KMS-11 (cell line): ENCODE results near the gene ADGRG2.
"Not testable (repeated sequence)": the region's sequence is repeated elsewhere in the genome, so short reads cannot be mapped to it uniquely, and the experiment has no call there.

Experiments
- H2AFZ ChIP-seq: fragments of 200-600 bp; sonication (generic); 2 replicates; pipeline ENCODE4 v1.6.1; 2016; ENCODE audit warnings: antibody characterized with exemption, mixed run types, low read depth
- H3K27ac ChIP-seq: fragments of 200-600 bp; sonication (generic); 2 replicates; pipeline ENCODE4 v1.6.1; 2016; ENCODE audit warnings: mild to moderate bottlenecking, mixed run types
- H3K27me3 ChIP-seq: fragments of 200-600 bp; sonication (generic); 2 replicates; pipeline ENCODE4 v1.6.1; 2017; ENCODE audit warnings: mild to moderate bottlenecking, low read depth, mixed run types, moderate library complexity; ENCODE audit not compliant: insufficient read depth
- H3K36me3 ChIP-seq: fragments of 200-600 bp; sonication (generic); 2 replicates; pipeline ENCODE4 v1.6.1; 2017; ENCODE audit warnings: mild to moderate bottlenecking, mixed run types; ENCODE audit not compliant: insufficient read depth
- H3K4me1 ChIP-seq: fragments of 200-600 bp; sonication (generic); 2 replicates; pipeline ENCODE4 v1.6.1; 2016; ENCODE audit warnings: mild to moderate bottlenecking, low read depth, mixed run types; ENCODE audit not compliant: poor library complexity, severe bottlenecking
- H3K4me2 ChIP-seq: fragments of 200-600 bp; sonication (generic); 2 replicates; pipeline ENCODE4 v1.7.0; 2016; ENCODE audit warnings: mild to moderate bottlenecking, mixed run types
- H3K4me3 ChIP-seq: fragments of 200-600 bp; sonication (generic); IDR thresholded peaks from 2 replicates; pipeline ENCODE4 v1.6.1; 2017; ENCODE audit warnings: low read depth, low read length, mixed read lengths; ENCODE audit not compliant: insufficient read depth
- H3K79me2 ChIP-seq: fragments of 200-600 bp; sonication (generic); 2 replicates; pipeline ENCODE4 v1.6.1; 2016; ENCODE audit warnings: low read depth, mixed run types; ENCODE audit not compliant: insufficient read depth
- H3K9ac ChIP-seq: fragments of 200-600 bp; sonication (generic); 2 replicates; pipeline ENCODE4 v1.6.1; 2016; ENCODE audit warnings: mild to moderate bottlenecking, mixed run types
- H4K20me1 ChIP-seq: fragments of 200-600 bp; sonication (generic); 2 replicates; pipeline ENCODE4 v1.6.1; 2016; ENCODE audit warnings: mild to moderate bottlenecking, mixed run types; ENCODE audit not compliant: insufficient read depth
- CTCF ChIP-seq: fragments of 200-600 bp; sonication (generic); conservative IDR thresholded peaks from 2 replicates; pipeline ENCODE4 v1.6.1; 2017; ENCODE audit warnings: low read depth, mild to moderate bottlenecking, antibody characterized with exemption, low read length, moderate library complexity, mixed read lengths

The ADGRG2 gene

GRCh38 chrX:19072372-19072771, 49.9 kb downstream of the ADGRG2 start:
- H3K27ac ChIP-seq: no peak overlapping the region
- no peak overlapping the region for H3K4me3 ChIP-seq
- H3K4me1 ChIP-seq: no peaks in the 10 kb centered on the region
- H2AFZ ChIP-seq: no peak overlapping the region
- no peak for TF ChIP-seq CTCF
- H3K9ac ChIP-seq: no peak overlapping the region
- no peaks in the 10 kb centered on the region for H3K27me3 ChIP-seq
- no peaks in the 10 kb centered on the region for H3K36me3 ChIP-seq
- H3K4me2 ChIP-seq: no peak overlapping the region
- H4K20me1 ChIP-seq: no peaks in the 10 kb centered on the region
- H3K79me2 ChIP-seq: no peaks in the 10 kb centered on the region

GRCh38 chrX:19070555-19070994, 51.7 kb downstream of the ADGRG2 start:
- TF ChIP-seq CTCF: no peak
- no peaks in the 10 kb centered on the region for H3K79me2 ChIP-seq
- H4K20me1 ChIP-seq: no peaks in the 10 kb centered on the region
- no peak overlapping the region for H3K4me2 ChIP-seq
- no peaks in the 10 kb centered on the region for H3K4me1 ChIP-seq
- H3K9ac ChIP-seq: no peak overlapping the region
- H3K27me3 ChIP-seq: no peaks in the 10 kb centered on the region
- H3K4me3 ChIP-seq: no peak overlapping the region
- H2AFZ ChIP-seq: no peak overlapping the region
- no peak overlapping the region for H3K27ac ChIP-seq
- H3K36me3 ChIP-seq: no peaks in the 10 kb centered on the region

GRCh38 chrX:19066987-19067386, 55.3 kb downstream of the ADGRG2 start:
- not testable (repeated sequence) for H3K36me3 ChIP-seq, H4K20me1 ChIP-seq, H3K79me2 ChIP-seq, H3K27ac ChIP-seq, H3K9ac ChIP-seq, H3K4me3 ChIP-seq, H3K4me2 ChIP-seq, H2AFZ ChIP-seq, H3K27me3 ChIP-seq, H3K4me1 ChIP-seq

- no peak for TF ChIP-seq CTCF
- no peaks in the 10 kb centered on the region for H4K20me1 ChIP-seq
- no peak overlapping the region for H3K27ac ChIP-seq
- H3K79me2 ChIP-seq: no peaks in the 10 kb centered on the region
- H3K4me3 ChIP-seq: no peak overlapping the region
- H3K9ac ChIP-seq: no peak overlapping the region
- H3K36me3 ChIP-seq: no peaks in the 10 kb centered on the region
- no peak overlapping the region for H3K4me2 ChIP-seq
- H2AFZ ChIP-seq: no peak overlapping the region
- no peaks in the 10 kb centered on the region for H3K27me3 ChIP-seq
- H3K4me1 ChIP-seq: no peaks in the 10 kb centered on the region
Measured at GRCh38 chrX:19065535-19065934, 56.7 kb downstream of the ADGRG2 start.

GRCh38 chrX:19064175-19064574, 58.1 kb downstream of the ADGRG2 start:
- TF ChIP-seq CTCF: no peak
- H3K4me1 ChIP-seq: no peaks in the 10 kb centered on the region
- H3K4me3 ChIP-seq: no peak overlapping the region
- no peak overlapping the region for H3K27ac ChIP-seq
- H3K9ac ChIP-seq: no peak overlapping the region
- no peaks in the 10 kb centered on the region for H3K79me2 ChIP-seq
- no peaks in the 10 kb centered on the region for H3K27me3 ChIP-seq
- no peaks in the 10 kb centered on the region for H3K36me3 ChIP-seq
- H4K20me1 ChIP-seq: no peaks in the 10 kb centered on the region
- no peak overlapping the region for H3K4me2 ChIP-seq
- no peak overlapping the region for H2AFZ ChIP-seq
